Subcutaneous abdominal adipose tissue (tissue), 5 donors: ENCODE measurements around the gene YIPF1.

ENCODE experiments used
- H3K27ac ChIP-seq: one replicate; pipeline ENCODE4 v1.7.0; 2013; ENCODE audit warnings: low read depth, mild to moderate bottlenecking, inconsistent platforms, low read length, moderate library complexity
- H3K27me3 ChIP-seq, 5 donors: one replicate each; pipeline ENCODE4 v1.7.0; 2013; ENCODE audit warnings: low read length in 5 of 5, inconsistent platforms in 1 of 5; ENCODE audit not compliant: control insufficient read depth in 5 of 5, insufficient read depth in 4 of 5
- H3K36me3 ChIP-seq, 5 donors: one replicate each; pipeline ENCODE4 v1.7.0; 2013; ENCODE audit warnings: low read length in 5 of 5; ENCODE audit not compliant: control insufficient read depth in 5 of 5, insufficient read depth in 5 of 5
- H3K4me1 ChIP-seq, 5 donors: one replicate each; pipeline ENCODE4 v1.7.0; 2013; ENCODE audit warnings: low read length in 5 of 5, mild to moderate bottlenecking in 3 of 5, moderate library complexity in 1 of 5; ENCODE audit not compliant: control insufficient read depth in 5 of 5, insufficient read depth in 5 of 5
- H3K4me3 ChIP-seq, 5 donors: one replicate each; pipeline ENCODE4 v1.7.0; 2013; ENCODE audit warnings: low read length in 5 of 5, low read depth in 1 of 5
- H3K9ac ChIP-seq, 5 donors: one replicate each; pipeline ENCODE4 v1.7.0; 2013; ENCODE audit warnings: low read length in 5 of 5, mild to moderate bottlenecking in 4 of 5, moderate library complexity in 3 of 5
- H3K9me3 ChIP-seq, 5 donors: one replicate each; pipeline ENCODE4 v1.7.0; 2013; ENCODE audit warnings: low read length in 5 of 5; ENCODE audit not compliant: control insufficient read depth in 5 of 5
- donor health status: healthy.
- donor health status: healthy.
- donor health status: healthy.
- donor health status: healthy.
- donor health status: healthy.

The YIPF1 gene

DNA sequence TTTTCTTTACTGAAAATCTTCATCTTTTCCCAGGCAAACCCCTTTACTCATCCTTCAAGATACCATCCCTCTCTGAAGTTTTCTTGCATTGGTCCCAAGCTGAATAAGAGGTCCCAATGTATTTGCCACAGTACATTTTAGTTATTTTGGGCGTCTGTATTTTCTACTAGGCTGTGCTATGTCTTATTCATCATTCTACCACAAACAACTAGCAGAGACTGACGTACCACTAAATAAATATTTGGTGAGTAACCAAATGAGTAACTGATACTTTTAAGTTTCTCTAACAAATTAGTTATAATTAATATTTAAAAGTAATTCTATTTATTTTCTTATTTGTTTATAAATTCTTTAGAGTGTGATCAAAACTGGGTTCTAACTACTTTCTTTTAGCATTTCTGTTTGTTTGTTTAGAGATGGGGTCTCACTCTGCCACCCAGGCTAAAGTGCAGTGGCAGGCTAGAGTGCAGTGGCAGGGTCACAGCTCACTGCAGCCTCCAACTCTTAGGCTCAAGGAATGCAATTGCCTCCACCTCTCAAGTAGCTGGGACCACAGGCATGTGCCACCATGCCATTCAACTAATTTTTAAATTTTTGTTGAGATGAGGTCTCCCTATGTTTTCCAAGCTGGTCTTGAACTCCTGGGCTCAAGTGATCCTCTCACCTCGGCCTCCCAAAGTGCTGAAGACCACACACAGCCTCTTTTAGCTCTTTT, 84.6 kb downstream of the YIPF1 start:
- H3K27me3 ChIP-seq: no peaks in the 10 kb centered on the region
- no peaks in the 10 kb centered on the region for H3K9me3 ChIP-seq
- peaks cover 10 to 36% (median 16%) of the 10 kb centered on the region in 5 donors for H3K36me3 ChIP-seq

DNA sequence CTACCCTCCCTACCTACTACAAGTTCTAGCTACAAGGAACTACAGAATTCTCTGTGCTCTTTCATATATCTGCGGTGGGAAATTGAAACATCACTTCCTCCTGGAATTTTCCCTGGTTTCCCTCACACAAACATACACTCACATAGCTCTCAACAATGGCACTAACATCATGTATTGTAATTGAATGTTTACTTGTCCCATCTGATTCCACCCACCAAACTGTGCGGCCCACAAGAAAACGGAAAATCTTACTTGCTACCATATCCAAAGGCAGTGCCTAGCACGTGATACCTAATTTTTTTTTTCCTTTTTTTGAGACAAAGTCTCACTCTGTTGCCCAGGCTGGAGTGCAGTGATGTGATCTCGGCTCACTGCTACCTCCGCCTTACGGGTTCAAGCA, 85.4 kb downstream of the YIPF1 start:
- H3K9me3 ChIP-seq: no peaks in the 10 kb centered on the region
- H3K27me3 ChIP-seq: no peaks in the 10 kb centered on the region
- peaks cover 14 to 42% (median 21%) of the 10 kb centered on the region in 5 donors for H3K36me3 ChIP-seq
- H3K27ac ChIP-seq: no peak overlapping the region
- no peak overlapping the region for H3K9ac ChIP-seq
- H3K4me1 ChIP-seq: no peaks in the 10 kb centered on the region
- no peak overlapping the region for H3K4me3 ChIP-seq

More for the DNA sequence above, 84.6 kb downstream of the YIPF1 start:
- Histone ChIP-seq H3K27ac (no peak overlapping the region), H3K9ac (no peak overlapping the region), H3K4me1 (no peaks in the 10 kb centered on the region), H3K4me3 (no peak overlapping the region)
